NCI-H2196 (cell line): ENCODE results near the gene S100A9.
A peak's percentile ranks its signal among the peaks of the same experiment; 100 is the strongest.
"Not testable (repeated sequence)": the region's sequence is repeated elsewhere in the genome, so short reads cannot be mapped to it uniquely, and the experiment has no call there.

Experiments
- DNase-seq: peaks from one replicate; lab custom pipeline; 2025; ENCODE audit not compliant: unreplicated experiment; lab: John Stamatoyannopoulos, UW

S100A9 gene

DNA sequence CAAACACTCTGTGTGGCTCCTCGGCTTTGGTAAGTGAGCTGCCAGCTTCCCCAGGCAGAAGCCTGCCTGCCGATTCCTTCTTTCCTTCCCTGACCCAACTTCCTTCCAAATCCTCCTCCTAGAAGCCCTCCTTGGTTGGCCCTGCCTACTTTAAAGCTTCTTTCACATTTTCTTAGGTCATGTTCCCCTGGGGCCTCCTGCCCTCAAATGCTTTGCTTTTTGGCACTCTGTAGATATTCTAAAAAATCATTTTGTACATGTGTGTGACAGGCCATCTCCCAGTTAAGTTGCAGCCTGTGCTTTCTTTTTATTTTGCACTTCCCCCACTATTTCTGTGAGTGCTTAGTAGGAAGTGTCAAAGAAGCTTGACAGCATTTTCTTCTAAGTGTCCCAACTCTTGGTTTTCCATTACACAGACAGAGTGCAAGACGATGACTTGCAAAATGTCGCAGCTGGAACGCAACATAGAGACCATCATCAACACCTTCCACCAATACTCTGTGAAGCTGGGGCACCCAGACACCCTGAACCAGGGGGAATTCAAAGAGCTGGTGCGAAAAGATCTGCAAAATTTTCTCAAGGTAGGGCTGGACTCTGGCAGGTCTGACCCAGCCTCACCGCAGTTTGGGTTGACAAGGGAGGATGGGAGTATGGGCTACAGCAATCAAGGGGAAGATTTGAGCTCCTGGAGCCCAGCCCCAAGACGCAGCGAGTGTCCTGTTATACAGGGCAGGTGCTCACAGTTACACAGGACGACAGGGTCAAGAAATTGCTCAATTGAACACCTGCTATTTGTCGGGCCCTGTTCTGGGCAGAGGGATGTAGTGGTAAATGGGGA is at the start of gene S100A9:
S100A9 (plus strand) TSS at position 2 of the 838 bp plus-strand sequence; CDS start at position 432, 430 bp downstream.
- DNase-seq = no peak

DNA sequence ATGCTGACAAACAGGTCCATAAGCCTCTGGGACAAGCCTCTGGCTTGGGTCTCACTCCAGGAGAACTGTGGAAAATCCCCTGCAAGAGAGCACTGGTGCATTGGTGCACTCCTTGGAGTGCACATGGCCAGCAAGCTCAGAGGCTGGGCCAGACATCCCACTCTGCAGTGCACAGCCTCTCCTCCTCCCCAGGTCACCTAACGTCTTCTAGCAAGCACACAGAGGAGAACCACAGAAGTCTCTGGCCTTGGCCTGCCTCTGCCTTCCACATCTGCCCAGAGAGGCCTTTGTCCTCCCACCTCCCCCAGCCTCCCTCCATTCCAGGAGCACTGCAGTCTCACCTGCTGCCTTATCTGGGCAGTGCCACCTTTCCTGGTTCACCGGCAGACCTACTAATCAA is 49.1 kb upstream of the S100A9 start:
- DNase-seq = no peak

DNA sequence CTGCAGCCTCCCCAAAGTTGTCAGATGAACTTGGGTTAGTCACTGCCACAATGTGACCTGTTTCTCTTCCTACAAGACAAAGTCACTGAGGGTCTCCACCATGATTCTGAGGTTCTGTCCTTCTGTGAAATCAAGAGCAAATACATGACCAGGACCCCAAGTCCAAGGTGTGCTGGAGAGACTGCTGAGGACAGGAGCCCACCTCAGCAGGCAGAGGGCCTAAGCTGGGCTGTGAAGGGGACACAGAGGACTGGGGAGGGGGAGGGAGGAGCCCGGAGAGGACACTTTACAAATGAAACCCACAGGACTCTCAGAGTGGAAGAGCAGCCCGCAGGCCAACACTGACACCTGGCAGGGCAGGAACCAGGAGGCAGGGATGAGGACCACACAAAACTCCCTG is 48.2 kb upstream of the S100A9 start:
- DNase-seq = no peak

DNA sequence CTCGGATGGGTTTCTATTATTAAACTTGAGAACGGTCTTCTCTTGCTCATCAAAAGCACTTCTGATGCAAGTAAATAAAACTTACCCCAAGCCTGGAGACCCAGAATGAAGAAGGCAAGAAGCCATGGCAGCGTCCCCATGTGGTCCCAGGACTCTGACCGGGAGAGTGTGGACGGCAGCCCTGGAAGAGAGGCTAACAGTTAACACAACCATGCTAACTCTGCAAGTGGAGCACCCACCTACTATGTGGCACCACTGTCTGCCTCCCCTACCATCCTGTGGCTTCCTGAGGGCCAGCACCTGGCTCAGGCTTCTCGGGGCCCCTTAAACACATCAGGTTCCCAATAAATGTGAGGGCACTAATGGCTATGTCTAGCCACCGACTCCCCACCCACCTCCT is 47.1 kb upstream of the S100A9 start:
- DNase-seq = no peak

DNA sequence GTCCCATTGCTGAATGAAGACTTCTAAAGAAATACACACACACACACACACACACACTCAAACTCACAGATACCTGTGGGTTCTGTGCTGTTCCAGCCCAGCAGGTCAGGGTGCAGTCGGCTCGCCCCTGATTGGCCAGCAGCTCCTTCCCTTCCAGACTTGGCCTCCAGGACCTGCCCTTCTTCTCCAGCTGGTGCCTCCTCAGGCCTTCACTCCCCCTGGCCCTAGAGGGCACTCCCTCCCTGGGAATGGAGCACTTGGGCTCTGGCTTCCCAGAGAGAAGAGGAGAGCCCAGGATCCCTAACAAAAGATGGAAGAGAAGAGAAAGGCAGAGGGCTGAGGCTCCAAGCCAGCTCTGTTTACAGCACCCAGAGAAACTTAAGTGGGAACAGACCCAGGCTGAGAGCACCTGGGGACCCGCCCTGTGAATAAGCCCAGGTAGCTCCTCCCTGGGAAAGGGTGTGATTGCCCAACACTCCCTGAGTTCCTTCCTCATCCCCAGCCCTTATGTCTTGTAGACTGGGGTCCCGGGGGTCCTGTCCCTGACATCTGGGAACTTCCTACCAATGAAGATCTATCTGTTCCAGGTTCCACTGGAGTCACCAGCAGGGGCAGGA is 45.0 kb upstream of the S100A9 start, which contains the start of gene PGLYRP3:
PGLYRP3 (minus strand) TSS at position 383 of the 617 bp plus-strand sequence. CDS start 2,287 bp downstream, outside the sequence.
- DNase-seq = peak; percentile 18

DNA sequence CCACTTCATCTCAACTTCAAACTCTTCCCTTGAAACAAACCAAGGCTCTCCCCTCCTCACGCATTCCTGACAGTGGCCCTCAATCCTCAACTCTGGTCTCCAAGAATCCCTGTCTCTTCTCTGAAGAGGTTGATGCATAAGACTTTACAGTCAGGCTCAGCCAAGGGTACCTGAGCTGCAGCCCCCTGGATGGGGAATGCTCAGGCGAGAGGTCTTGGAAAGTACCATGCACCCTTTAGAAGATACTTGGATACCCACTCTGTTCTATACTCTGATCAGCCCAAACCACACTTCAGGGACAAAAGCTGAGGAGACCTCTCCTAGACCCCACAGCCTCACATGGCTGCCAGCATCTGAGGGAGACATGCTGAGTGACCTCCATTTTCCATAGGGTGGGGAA is 44.4 kb upstream of the S100A9 start:
- no peak for DNase-seq

DNA sequence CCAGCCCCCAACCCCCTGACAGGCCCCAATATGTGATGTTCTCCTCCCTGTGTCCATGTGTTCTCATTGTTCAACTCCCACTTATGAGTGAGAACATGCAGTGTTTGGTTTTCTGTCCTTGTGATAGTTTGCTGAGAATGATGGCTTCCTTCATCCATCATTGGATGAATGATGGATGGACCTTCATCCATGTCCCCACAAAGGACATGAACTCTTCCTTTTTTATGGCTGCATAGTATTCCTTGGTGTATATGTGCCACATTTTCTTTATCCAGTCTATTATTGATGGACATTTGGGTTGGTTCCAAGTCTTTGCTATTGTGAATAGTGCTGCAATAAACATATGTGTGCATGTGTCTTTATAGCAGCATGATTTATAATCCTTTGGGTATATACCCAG is 43.3 kb upstream of the S100A9 start:
- not testable (repeated sequence) for DNase-seq

DNA sequence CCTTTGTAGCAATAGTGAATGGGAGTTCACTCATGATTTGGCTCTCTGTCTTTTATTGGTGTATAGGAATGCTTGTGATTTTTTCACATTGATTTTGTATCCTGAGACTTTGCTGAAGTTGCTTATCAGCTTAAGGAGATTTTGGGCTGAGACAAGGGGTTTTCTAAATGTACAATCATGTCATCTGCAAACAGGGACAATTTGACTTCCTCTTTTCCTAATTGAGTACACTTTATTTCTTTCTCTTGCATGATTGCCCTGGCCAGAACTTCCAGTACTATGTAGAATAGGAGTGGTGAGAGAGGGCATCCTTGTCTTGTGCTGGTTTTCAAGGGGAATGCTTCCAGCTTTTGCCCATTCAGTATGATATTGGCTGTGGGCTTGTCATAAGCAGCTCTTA is 41.6 kb upstream of the S100A9 start:
- not testable (repeated sequence) for DNase-seq

DNA sequence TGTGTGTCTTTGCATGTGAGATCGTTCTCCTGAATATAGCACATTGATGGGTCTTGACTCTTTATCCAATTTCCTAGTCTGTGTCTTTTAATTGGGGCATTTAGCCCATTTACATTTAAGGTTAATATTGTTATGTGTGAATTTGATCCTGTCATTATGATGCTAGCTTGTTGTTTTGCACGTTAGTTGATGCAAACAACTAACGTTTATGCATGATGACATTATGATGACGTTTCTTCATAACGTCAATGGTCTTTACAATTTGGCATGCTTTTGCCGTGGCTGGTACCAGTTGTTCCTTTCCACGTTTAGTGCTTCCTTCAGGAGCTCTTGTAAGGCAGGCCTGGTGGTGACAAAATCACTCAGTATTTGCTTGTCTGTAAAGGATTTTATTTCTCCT is 39.5 kb upstream of the S100A9 start:
- DNase-seq = not testable (repeated sequence)

DNA sequence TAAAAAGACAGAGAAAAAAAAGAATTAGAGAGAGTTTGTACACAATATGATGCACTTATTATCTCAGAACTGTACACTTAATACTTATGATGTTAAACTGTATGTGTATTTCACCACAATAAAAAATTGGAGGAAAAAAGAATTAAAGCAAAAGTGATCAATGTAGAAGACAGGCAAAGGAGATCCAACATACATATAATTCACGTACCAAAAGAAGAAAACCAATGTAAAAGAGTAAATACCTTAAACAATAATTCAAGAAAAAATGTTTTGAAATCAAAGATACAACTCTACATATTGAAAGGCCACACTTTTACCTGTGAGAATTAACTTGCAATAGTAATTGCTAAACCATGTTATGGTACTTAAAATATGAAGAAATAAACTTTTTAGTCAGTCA is 35.1 kb upstream of the S100A9 start:
- no peak for DNase-seq

DNA sequence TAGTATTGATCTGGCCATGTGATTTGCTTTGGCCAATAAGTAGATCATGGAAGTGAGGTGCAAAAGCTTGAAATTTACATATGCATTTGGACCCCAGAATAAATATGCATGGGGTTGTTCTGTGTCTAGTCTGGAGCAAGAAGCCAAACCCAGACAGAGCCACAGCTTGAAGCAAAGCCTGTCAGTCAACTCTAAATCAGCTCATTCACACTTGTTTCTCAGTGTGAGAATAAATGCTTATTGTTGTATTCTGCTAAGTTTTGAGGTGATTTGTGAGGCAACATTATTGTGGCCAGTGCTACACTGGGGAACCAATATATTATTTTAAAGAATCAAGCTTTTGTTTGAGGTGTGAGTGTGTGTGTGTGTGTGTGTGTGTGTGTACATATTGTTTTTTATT is 32.7 kb upstream of the S100A9 start:
- DNase-seq = no peak

DNA sequence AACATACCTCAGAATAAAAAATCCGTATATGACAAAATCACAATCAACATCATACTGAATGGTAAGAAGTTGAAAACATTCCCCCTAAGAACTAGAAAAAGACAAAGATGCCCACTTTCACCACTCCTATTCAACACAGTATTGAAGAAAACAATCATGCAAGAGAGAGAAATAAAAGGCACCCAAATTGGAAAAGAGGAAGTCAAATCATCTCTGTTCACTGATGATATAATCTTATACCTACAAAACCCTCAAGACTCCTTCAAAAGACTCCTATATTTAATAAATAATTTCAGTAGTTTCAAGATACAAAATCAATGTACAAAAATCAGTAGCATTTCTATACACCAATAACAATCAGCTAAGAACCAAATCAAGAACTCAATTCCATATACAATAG is 23.8 kb upstream of the S100A9 start:
- DNase-seq = no peak

DNA sequence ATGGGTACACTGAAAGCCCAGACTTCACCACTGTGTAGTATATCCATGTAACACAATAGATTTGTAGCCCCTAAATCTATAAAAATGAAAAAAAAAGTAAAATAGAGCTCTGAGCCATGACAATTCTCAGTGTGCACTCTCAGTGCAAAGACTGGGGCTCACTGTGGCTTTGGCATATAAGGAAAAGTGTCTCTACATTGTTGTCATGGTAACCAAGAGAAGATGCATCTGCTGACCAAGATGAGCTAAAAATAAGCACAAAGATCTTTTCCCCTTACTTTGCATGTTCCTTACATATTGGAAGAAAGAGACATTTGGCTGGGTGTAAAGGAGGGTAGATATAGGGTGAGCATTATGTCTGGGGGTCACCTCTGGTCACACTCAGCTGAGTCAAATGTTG is 21.0 kb upstream of the S100A9 start:
- no peak for DNase-seq

DNA sequence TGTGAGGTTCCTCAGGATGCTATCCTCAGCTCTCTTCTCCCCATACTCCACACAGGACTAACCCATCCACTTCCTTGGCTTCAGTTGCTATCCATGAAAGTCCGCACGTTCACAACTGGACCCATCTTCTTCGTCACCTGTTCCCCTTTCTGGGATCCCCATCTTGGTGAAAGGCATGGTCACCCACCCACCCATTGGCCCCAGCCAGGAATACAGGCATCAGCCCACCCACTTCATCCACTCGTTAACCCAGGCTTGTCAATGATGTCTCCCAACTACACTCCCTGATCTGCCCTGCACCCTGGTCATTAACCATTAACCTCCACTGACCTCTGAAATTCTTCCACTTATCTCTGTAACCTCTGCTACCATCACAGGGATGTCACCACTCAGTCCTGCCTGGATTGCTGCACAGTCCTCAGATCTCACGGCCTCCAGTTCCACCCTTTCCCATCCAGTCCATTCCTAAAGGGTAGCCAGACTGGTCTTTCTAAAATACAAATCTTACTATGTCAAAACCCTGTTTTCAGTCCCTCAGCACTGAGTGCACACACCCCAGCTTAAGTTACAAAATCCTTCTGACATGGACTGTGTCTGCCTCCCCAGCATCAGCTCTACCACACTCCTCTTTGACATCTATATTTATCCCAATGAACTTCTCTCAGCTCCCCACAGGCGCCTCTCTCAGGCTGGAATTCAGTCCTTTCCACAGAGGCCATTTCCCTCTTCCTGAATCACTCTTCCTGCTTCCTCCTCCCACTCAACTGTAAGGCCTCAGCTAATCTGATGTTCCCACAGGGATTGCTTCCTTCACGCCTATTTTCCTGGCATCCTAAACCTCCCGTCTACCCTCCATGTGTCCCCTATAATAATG is 19.4 kb upstream of the S100A9 start:
- no peak for DNase-seq

DNA sequence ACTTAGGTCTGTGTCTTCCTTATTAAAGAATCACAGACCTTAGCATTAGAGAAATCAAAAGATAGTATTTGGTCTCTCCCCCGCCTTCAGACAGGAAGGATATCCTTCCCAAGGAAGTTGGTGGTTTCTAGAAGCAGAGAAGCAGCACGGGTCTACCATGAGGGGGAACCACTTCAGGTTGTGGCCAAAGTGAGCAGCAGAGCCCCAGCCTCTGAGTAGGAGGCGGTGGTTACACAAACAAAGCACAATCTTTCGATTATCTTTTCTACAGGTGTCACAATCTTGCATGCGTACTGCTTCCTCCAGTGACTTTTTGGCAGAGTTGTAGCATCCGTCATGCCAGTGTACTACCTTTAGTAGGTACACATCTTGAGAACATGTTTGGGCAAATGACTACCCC is 17.9 kb upstream of the S100A9 start:
- no peak for DNase-seq

DNA sequence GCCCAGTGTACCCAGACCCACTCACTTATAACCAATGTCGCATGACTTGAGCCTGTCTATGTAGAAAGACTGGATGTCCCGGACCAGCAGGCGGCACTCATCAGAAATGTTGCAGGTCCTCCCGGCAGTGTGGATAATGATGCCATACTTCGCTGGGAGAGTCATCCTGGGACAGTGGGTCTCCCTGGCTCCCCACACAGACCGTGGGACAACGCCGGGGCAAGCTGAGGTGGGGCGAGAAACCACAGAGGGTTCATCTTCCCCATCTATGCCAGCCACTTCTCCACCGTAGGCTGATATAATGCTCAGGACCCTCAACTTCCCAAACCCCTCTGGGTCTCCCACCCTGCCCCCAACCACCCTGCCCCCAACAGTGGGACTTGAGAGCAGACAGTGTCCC is 17.3 kb upstream of the S100A9 start:
- no peak for DNase-seq

DNA sequence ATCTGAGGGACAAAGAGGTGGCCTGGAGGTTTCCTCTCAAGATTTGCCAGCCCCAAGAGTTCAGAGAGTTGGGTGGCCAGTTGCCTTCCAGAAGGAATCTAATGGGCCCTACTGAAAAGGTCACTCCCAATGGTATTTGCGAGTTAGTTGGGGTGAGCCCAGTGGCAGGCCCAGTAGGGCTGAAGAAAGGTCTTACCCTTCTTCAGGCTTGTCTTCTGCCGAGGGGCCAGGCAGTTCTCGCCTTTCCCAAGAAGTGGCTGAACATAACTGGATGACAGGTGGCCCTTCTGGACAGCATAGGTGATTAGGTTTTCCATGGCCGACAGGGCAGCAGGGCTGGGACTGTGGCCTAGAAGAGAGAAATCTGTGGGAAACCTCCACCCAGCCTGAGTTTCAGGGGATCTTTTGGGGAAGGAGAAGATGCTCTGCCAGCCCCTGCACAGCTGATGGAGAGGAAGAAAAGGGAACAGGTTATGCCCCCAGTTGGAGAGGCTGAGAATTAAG is 16.2 kb upstream of the S100A9 start:
- DNase-seq = no peak

DNA sequence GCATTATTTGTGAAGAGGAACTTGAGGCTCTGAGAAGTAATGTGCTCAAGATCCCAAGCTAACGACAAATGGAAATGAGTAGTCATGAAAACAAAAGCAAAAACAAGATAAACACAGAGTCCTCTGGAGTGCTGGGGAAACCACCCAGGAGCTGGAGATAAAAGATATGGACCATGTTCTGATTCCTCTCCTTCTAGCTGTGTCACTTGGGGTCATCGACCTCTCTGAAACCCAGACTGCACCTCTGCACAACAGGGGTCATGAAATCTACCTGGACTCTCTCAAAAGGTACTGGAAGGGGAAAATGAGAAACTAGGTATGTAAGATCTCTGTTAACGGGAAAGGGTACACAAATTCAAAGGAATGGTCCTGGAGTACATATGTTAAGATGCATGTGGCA is 15.5 kb upstream of the S100A9 start:
- DNase-seq = no peak

DNA sequence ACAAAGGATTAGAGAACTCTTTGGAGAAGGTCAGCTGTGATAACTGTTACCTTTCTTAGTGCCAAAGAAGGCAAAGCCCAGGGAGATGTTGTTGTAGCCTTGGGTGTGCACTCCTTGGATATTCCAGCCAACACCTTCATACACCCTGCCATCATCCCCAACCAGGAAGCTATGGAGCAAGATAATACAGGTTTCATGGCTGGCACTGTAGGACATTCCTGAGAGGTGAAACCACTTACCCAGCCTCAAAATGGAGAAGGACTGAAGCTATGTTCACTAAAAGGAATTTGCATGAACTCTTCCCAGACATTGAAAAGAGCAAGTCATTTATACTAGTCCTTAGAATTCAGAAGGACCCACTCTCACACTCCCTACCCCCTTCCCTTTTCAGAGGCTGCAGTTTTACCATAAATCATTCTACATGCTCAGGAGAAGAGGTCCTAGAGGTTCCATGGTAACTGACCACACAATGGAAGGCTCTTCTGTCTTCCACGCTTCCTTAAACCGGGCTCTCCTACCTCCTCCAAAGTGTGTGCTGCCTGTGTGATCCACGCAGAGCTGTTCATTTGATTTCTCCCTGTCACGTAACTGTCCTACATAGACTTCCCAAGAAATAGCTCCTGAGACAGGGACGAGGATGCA is 14.5 kb upstream of the S100A9 start:
- DNase-seq = no peak

DNA sequence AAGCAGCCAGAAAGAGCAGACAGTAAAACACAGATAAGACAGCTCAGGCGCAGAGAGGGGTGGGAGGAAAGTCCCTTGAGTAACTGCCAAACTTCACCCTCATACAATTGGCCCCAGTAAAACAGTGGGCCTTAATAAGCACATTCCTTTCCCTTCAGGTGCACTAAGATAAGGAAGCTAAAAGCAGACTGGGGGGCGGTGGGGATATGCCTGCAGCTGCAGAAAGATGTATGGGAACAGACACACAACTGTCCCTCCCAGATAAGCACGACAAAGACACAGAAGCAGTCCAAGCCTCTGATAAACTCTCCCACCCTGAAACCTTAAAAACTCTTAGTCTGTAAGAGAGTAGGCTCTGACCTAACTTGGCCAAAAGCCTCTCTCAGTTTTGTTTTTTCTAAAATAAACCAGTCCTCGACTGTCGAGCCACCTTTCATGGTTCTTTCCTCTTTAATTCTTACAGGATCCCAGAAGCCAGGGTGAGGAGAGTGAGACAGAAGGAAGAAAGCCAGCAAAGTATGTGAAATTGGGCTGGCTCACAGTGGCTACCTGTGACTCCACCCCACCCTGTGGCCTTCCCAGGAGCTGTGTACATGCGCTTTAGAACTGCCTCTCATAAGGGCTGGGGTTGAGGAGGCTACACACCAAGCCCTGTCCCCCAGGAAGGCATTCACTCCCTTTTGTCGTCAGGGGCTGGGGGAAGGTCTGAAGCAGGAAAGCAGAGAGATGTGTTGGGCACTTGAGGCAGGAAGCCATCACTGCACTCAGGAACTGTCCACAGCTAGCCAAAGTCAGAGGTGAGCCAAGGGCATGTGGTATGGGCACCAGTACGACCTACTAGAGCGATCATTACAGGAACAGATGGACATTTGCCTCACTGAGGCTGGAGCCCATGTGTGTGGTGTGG is 13.6 kb upstream of the S100A9 start:
- DNase-seq = no peak
